Measurements from ENCODE around the gene SMPD2.

- TF ChIP-seq CTCF (IDR thresholded peaks at IDR 0.05) (no peak), POLR2A (IDR thresholded peaks at IDR 0.05) (no peak)
Measured at GRCh38 chr6:109428889-109429477, 11.5 kb upstream of the SMPD2 start.

All from ovary (tissue), 3 donors.